ENCODE data around the gene SIN3B. TPM values are rescaled to one million over a fixed set of nuclear protein-coding genes. Genes with fewer than 3 reads are reported as not detected.

The SIN3B gene
- total RNA-seq, 1 donor, result 24.2 TPM

GRCh38 chr19:16928916-16929315 is 99.7 kb downstream of the SIN3B start:
- DNase-seq (ENCODE audit: insufficient read length, low spot score, missing footprints), result no peak
- H3K36me3 ChIP-seq (ENCODE audit: insufficient read depth, low read length), result no peaks in the 10 kb centered on the region
- no peak overlapping the region for H3K4me3 ChIP-seq (ENCODE audit: insufficient read depth, low read length)
- no peak overlapping the region for H2AFZ ChIP-seq (ENCODE audit: low read length)
- no peak overlapping the region for H3K4me2 ChIP-seq (ENCODE audit: insufficient read depth, low read length)
- peaks cover 6% of the 10 kb centered on the region for H3K9me3 ChIP-seq (ENCODE audit: low read depth, low read length)
- no peaks in the 10 kb centered on the region for H3K79me2 ChIP-seq (ENCODE audit: insufficient read depth, low read length)
- TF ChIP-seq CTCF (IDR thresholded peaks at IDR 0.05; ENCODE audit: extremely low read depth, low read depth, low read length), result no peak
- no peaks in the 10 kb centered on the region for H3K4me1 ChIP-seq (ENCODE audit: insufficient read depth, low read length)
- no peaks in the 10 kb centered on the region for H3K27me3 ChIP-seq (ENCODE audit: insufficient read depth, low read length)
- H3K27ac ChIP-seq (ENCODE audit: low read depth, low read length), result no peak overlapping the region
- H4K20me1 ChIP-seq (ENCODE audit: insufficient read depth, low read length), result no peaks in the 10 kb centered on the region

Small RNAs within 50 kb of the gene (small RNA-seq; reads per million reads assigned to genes)
- gene AC008737.3 (not detected), gene RN7SL823P (not detected), gene RN7SL835P (not detected)

Other genes starting within 250 kb of the SIN3B start
- gene MED26, start 201.2 kb upstream of the SIN3B start, total RNA-seq, result 5.8 and 6.5 TPM in 2 replicates
- 57.8 and 60.1 TPM in 2 replicates for gene SMIM7, start 169.3 kb upstream of the SIN3B start, total RNA-seq
- 2.4 and 2.5 TPM in 2 replicates for gene TMEM38A, start 168.3 kb upstream of the SIN3B start, total RNA-seq
- not detected in 2 replicates for gene NWD1, start 109.6 kb upstream of the SIN3B start, total RNA-seq
- gene F2RL3, start 59.6 kb downstream of the SIN3B start, total RNA-seq, result under 0.01 TPM in 2 replicates
- 0.29 and 0.36 TPM in 2 replicates for gene CPAMD8, start 197.4 kb downstream of the SIN3B start, total RNA-seq
- 1.8 and 2.1 TPM in 2 replicates for gene HAUS8, start 246.1 kb downstream of the SIN3B start, total RNA-seq
- gene MYO9B, start 246.4 kb downstream of the SIN3B start, total RNA-seq, result 86.9 and 96.6 TPM in 2 replicates